Activated CD4-positive, alpha-beta memory T cell treated with anti-CD3 and anti-CD28 coated beads, Interleukin-2, amount 10 ng/mL, durations not matched to agents 7 days and 5 days (primary cell): ENCODE measurements around the gene AQP9. TPM values are rescaled to one million over a fixed set of nuclear protein-coding genes. Genes with fewer than 3 reads are reported as not detected.
"Not testable (repeated sequence)": the region's sequence is repeated elsewhere in the genome, so short reads cannot be mapped to it uniquely, and the experiment has no call there.

Experiments used
- CTCF ChIA-PET: fragments of 350-600 bp; sonication (Branson Sonifier 250); formaldehyde crosslinking; loops from one replicate; lab custom pipeline; 2021; ENCODE audit warnings: antibody characterized with exemption, inconsistent platforms; lab: Charles Lee
- POLR2A ChIA-PET: fragments of 350-600 bp; sonication (Branson Sonifier 250); formaldehyde crosslinking; loops from one replicate; lab custom pipeline; 2021; ENCODE audit warnings: antibody characterized with exemption; lab: Charles Lee
- DNase-seq: peaks from one replicate; pipeline ENCODE4 v3.0.0-alpha.2; 2020
- H3K27ac Mint-ChIP-seq: one replicate; pipeline ENCODE4 v1.8.0; 2021; ENCODE audit warnings: mild to moderate bottlenecking, mixed read lengths
- H3K27me3 Mint-ChIP-seq: one replicate; pipeline ENCODE4 v1.8.0; 2021; ENCODE audit warnings: mixed read lengths
- H3K36me3 Mint-ChIP-seq: one replicate; pipeline ENCODE4 v1.8.0; 2021; ENCODE audit warnings: low read depth, mixed read lengths
- H3K4me1 Mint-ChIP-seq: one replicate; pipeline ENCODE4 v1.8.0; 2021; ENCODE audit warnings: mixed read lengths
- H3K4me3 Mint-ChIP-seq: one replicate; pipeline ENCODE4 v1.8.0; 2021; ENCODE audit warnings: mild to moderate bottlenecking, mixed read lengths
- H3K9me3 Mint-ChIP-seq: one replicate; pipeline ENCODE4 v1.8.0; 2021; ENCODE audit warnings: mixed read lengths
- total RNA-seq, 2 experiments: library from RNA; stranded (reverse); gene quantifications; one replicate each; pipeline ENCODE4 v1.2.3, GENCODE V29; 2021

The AQP9 gene
- total RNA-seq, 2 experiments from 2014 or later = not detected

- Mint-ChIP-seq H3K27ac (no peak overlapping the region), H3K27me3 (peaks cover 13% of the 10 kb centered on the region), H3K36me3 (no peaks in the 10 kb centered on the region), H3K4me3 (no peak overlapping the region), H3K9me3 (no peaks in the 10 kb centered on the region), H3K4me1 (peaks cover 10% of the 10 kb centered on the region)
- CTCF ChIA-PET = no interaction called here
- POLR2A ChIA-PET = no interaction called here
- DNase-seq = no peak
Measured at GRCh38 chr15:58206151-58206550, 68.0 kb downstream of the AQP9 start.

GRCh38 chr15:58208217-58208616 lies 70.0 kb downstream of the AQP9 start:
- POLR2A ChIA-PET, H3K27ac Mint-ChIP-seq, H3K9me3 Mint-ChIP-seq, H3K4me3 Mint-ChIP-seq, H3K4me1 Mint-ChIP-seq, CTCF ChIA-PET, H3K36me3 Mint-ChIP-seq, DNase-seq: not testable (repeated sequence)
- H3K27me3 Mint-ChIP-seq = peaks cover 12% of the 10 kb centered on the region

GRCh38 chr15:58209007-58209481 lies 70.9 kb downstream of the AQP9 start:
- not testable (repeated sequence) for H3K4me3 Mint-ChIP-seq
- peak overlapping the region; percentile 80 for H3K27ac Mint-ChIP-seq

DNA sequence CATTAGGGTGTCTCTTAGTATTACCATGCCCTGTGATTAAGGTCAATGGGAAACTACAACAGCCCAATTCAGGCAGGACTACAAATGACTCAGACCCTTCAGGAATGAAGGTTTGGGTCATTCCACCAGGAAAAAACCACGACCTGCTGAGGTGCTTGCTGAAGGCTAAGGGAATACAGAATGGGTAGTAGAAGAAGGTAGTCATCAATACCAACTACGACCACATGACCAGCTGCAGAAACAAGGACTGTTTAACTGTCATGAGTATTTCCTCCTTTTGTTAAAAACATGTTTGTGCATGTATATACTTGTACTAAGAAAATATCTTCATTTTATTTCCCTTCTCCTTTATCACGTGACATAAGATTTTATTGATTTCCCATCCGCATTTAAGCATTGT lies 71.8 kb downstream of the AQP9 start:
- H3K27me3 Mint-ChIP-seq = peaks cover 10% of the 10 kb centered on the region
- DNase-seq, H3K4me1 Mint-ChIP-seq, H3K9me3 Mint-ChIP-seq, POLR2A ChIA-PET, H3K27ac Mint-ChIP-seq, H3K36me3 Mint-ChIP-seq, CTCF ChIA-PET, H3K4me3 Mint-ChIP-seq: not testable (repeated sequence)

More at GRCh38 chr15:58209007-58209481, 70.9 kb downstream of the AQP9 start:
- H3K36me3 Mint-ChIP-seq, H3K9me3 Mint-ChIP-seq, CTCF ChIA-PET, H3K4me1 Mint-ChIP-seq, POLR2A ChIA-PET: not testable (repeated sequence)
- DNase-seq = peak; percentile 47
- H3K27me3 Mint-ChIP-seq = peaks cover 11% of the 10 kb centered on the region

- ChIA-PET CTCF (interaction anchor here (1.1 kb wide), 1 partner anchor 15 kb away, joined by 4 read pairs; no protein-coding TSS in a partner anchor), POLR2A (no interaction called here)
- DNase-seq = no peak
Measured at GRCh38 chr15:58212909-58213526, 74.8 kb downstream of the AQP9 start.

DNA sequence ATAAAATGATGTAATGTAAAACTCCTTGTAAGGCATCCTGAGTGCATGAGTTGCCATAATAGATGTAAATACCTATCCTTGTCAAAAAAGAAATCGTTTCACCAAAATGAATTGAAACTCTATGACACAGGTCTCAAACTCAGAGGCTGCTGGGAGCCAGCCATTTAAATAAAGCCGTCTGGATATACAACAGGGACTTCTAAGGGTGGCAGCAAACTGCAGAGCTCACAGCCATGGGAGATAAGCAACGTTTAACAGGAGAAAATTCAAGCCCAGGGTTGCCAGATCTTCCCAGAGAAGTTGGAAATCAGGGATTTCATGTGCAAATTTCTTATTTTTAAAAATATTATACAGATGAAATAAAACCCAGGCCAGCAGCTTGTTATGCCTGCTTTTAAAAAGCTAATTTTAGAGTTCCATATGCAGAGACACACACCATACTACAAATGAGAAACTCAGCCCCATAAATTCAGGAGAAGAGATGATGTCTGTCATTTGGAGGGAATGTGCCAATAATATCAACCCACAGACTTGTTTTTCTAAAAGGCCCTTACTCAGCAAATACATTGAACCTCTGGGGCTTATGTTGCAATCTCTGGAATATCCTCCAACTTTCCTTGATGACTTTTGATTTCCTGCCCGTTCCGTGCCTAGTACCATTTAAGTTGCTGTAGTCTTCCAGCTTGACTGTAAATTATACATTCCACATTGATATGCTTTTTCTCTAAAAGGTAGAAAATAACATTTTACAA lies 75.6 kb downstream of the AQP9 start:
- no peak for DNase-seq
- peaks cover 6% of the 10 kb centered on the region for H3K4me1 Mint-ChIP-seq
- no peak overlapping the region for H3K4me3 Mint-ChIP-seq
- ChIA-PET POLR2A (no interaction called here), CTCF (no interaction called here)
- peaks cover 10% of the 10 kb centered on the region for H3K27me3 Mint-ChIP-seq
- no peaks in the 10 kb centered on the region for H3K36me3 Mint-ChIP-seq
- H3K9me3 Mint-ChIP-seq = no peaks in the 10 kb centered on the region
- H3K27ac Mint-ChIP-seq = no peak overlapping the region

More at GRCh38 chr15:58212909-58213526, 74.8 kb downstream of the AQP9 start:
- Mint-ChIP-seq H3K27me3 (peaks cover 10% of the 10 kb centered on the region), H3K4me3 (no peak overlapping the region), H3K4me1 (peaks cover 10% of the 10 kb centered on the region), H3K9me3 (no peaks in the 10 kb centered on the region), H3K27ac (no peak overlapping the region), H3K36me3 (no peaks in the 10 kb centered on the region)

- ChIA-PET POLR2A (no interaction called here), CTCF (interaction anchor here (1.9 kb wide), 1 partner anchor 13 kb away, joined by 8 read pairs; no protein-coding TSS in a partner anchor)
- Mint-ChIP-seq H3K4me3 (no peak overlapping the region), H3K36me3 (no peaks in the 10 kb centered on the region), H3K27ac (no peak overlapping the region), H3K9me3 (no peaks in the 10 kb centered on the region), H3K27me3 (peaks cover 14% of the 10 kb centered on the region), H3K4me1 (no peaks in the 10 kb centered on the region)
- DNase-seq = no peak
Measured at GRCh38 chr15:58214591-58215340, 76.6 kb downstream of the AQP9 start.

DNA sequence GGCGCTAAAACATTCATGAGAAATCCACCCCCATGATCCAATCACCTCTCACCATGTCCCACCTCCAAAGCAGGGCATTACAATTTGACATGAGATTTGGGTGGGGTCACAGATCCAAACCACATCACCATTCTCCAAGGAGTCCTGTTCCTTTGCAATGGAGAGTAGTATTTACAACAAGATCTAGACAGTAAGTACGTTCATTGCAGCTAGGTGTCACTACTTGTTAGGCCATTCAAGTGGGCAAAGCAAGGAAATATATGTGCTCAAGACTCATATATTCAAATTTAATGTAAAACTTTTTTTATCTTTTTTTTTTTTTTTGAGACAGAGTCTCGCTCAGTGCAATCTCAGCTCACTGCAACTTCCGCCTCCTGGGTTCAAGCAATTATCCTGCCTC lies 79.3 kb downstream of the AQP9 start:
- DNase-seq = no peak
- no peaks in the 10 kb centered on the region for H3K4me1 Mint-ChIP-seq

GRCh38 chr15:58221591-58222241 lies 83.5 kb downstream of the AQP9 start:
- no peak for DNase-seq
- peaks cover 15% of the 10 kb centered on the region for H3K27me3 Mint-ChIP-seq

More for the DNA sequence above, 79.3 kb downstream of the AQP9 start:
- POLR2A ChIA-PET = no interaction called here
- H3K27me3 Mint-ChIP-seq = peaks cover 24% of the 10 kb centered on the region
- H3K36me3 Mint-ChIP-seq = no peaks in the 10 kb centered on the region
- H3K4me3 Mint-ChIP-seq = no peak overlapping the region
- H3K27ac Mint-ChIP-seq = no peak overlapping the region
- CTCF ChIA-PET = interaction anchor here (0.6 to 1.0 kb wide), 3 partner anchors 10 to 588 kb away, joined by 3 read pairs; no protein-coding TSS in a partner anchor
- no peaks in the 10 kb centered on the region for H3K9me3 Mint-ChIP-seq

DNA sequence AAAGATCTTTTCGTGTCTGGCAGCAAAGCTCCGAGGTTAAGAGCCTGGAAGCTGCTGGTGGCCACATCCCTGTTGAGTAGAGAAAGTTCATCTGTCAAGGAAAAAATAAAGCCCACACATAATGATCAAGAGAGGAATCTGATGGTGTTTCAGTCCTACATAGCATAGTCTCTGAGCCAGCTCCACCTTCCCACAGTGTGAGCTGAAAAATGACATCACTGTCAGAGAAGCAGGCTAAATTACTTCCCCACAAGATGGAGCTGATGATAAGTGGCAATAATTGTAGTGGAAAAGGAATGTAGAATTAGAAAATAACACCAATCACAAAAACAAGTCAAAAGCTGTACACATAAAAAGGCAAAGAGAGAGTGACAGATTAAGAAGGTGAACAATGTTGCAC lies 84.5 kb downstream of the AQP9 start:
- Mint-ChIP-seq H3K27ac (no peak overlapping the region), H3K27me3 (peaks cover 15% of the 10 kb centered on the region), H3K36me3 (no peaks in the 10 kb centered on the region), H3K4me1 (no peaks in the 10 kb centered on the region), H3K4me3 (no peak overlapping the region), H3K9me3 (no peaks in the 10 kb centered on the region)
- ChIA-PET CTCF (no interaction called here), POLR2A (no interaction called here)
- no peak for DNase-seq

More at GRCh38 chr15:58221591-58222241, 83.5 kb downstream of the AQP9 start:
- ChIA-PET CTCF (no interaction called here), POLR2A (no interaction called here)
- Mint-ChIP-seq H3K4me1 (no peaks in the 10 kb centered on the region), H3K27ac (no peak overlapping the region), H3K9me3 (no peaks in the 10 kb centered on the region), H3K36me3 (no peaks in the 10 kb centered on the region), H3K4me3 (no peak overlapping the region)

DNA sequence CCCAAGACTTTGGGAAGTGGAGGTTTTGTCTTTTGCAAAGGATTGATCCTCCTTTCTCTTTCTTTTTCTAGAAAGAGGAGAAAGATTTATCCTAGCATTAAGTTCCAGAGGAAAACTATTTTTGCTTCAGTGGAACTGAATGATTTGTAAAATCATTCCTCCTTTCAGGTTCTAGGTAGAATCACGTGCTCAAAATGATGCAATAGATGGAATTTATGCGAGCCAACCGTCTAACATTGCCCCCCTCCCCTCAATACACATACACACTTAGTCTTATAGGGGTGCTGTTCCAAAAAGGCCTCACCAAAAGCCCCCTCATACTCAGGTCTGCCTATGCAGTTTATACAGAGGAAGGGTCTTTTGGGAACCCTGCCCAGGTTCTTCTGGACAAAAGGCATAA lies 85.3 kb downstream of the AQP9 start:
- Mint-ChIP-seq H3K9me3 (no peaks in the 10 kb centered on the region), H3K36me3 (no peaks in the 10 kb centered on the region), H3K4me3 (no peak overlapping the region), H3K27ac (no peak overlapping the region), H3K27me3 (peaks cover 18% of the 10 kb centered on the region), H3K4me1 (peaks cover 1% of the 10 kb centered on the region)
- CTCF ChIA-PET = no interaction called here
- POLR2A ChIA-PET = no interaction called here
- DNase-seq = no peak

DNA sequence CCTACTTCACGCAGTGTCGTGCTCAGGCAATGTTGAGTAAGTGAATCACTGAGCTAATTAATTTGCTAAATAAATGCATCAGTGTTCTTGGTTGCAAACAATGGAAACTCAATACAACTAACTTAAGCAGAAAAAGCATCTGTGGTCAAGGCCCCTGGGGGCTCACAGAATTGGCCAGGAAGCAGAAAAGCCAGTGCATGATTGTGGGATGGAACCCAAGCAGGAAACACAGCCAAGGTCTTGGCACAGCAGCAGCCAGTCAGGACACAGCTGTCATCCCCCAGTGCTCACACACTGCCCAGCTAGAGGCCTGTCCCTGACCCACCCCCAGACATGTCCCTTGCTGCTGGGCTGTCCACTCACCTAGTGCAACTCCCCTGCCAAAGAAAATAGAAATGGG lies 85.9 kb downstream of the AQP9 start:
- CTCF ChIA-PET = no interaction called here
- POLR2A ChIA-PET = no interaction called here
- H3K36me3 Mint-ChIP-seq = no peaks in the 10 kb centered on the region

More for the DNA sequence above, 85.9 kb downstream of the AQP9 start:
- Mint-ChIP-seq H3K4me1 (peaks cover 7% of the 10 kb centered on the region), H3K9me3 (no peaks in the 10 kb centered on the region), H3K27ac (no peak overlapping the region), H3K4me3 (no peak overlapping the region), H3K27me3 (peaks cover 17% of the 10 kb centered on the region)
- DNase-seq = no peak
